ENCODE measurements around the gene FER1L5. TPM values are rescaled to one million over a fixed set of nuclear protein-coding genes. Genes with fewer than 3 reads are reported as not detected.
"Not testable (repeated sequence)": the region's sequence is repeated elsewhere in the genome, so short reads cannot be mapped to it uniquely, and the experiment has no call there.

Gene FER1L5
- total RNA-seq, 2 experiments from 2014 or later, result not detected

GRCh38 chr2:96662360-96662759 lies 19.8 kb downstream of the FER1L5 start:
- no peaks in the 10 kb centered on the region for H3K4me1 Mint-ChIP-seq
- peaks cover 1% of the 10 kb centered on the region for H3K9me3 Mint-ChIP-seq (ENCODE audit: low read depth)
- no peak for ATAC-seq
- intact Hi-C loops (cut with DNase I, micrococcal nuclease), result no loop called here
- H3K27me3 Mint-ChIP-seq, result no peaks in the 10 kb centered on the region
- H3K27ac Mint-ChIP-seq, result no peak overlapping the region
- POLR2A ChIA-PET, result no interaction called here
- H3K36me3 Mint-ChIP-seq (ENCODE audit: low read depth), result no peaks in the 10 kb centered on the region
- H3K4me3 Mint-ChIP-seq, result no peak overlapping the region
- CTCF ChIA-PET, result interaction anchor here (1.2 kb wide), 1 partner anchor 58 kb away, joined by 3 read pairs; no protein-coding TSS in a partner anchor
- no peak for DNase-seq

- no peaks in the 10 kb centered on the region for H3K36me3 Mint-ChIP-seq (ENCODE audit: low read depth)
- POLR2A ChIA-PET, result no interaction called here
Measured at GRCh38 chr2:96663177-96663576, 20.6 kb downstream of the FER1L5 start.

GRCh38 chr2:96663829-96664228 lies 21.3 kb downstream of the FER1L5 start:
- ATAC-seq (no peak), DNase-seq (no peak)
- intact Hi-C loops (cut with DNase I, micrococcal nuclease), result no loop called here
- H3K27ac Mint-ChIP-seq, result no peak overlapping the region
- H3K4me3 Mint-ChIP-seq, result no peak overlapping the region
- H3K4me1 Mint-ChIP-seq, result no peaks in the 10 kb centered on the region
- H3K36me3 Mint-ChIP-seq (ENCODE audit: low read depth), result no peaks in the 10 kb centered on the region
- no peaks in the 10 kb centered on the region for H3K27me3 Mint-ChIP-seq
- CTCF ChIA-PET, result interaction anchor here (1.1 kb wide), 1 partner anchor 51 kb away, joined by 3 read pairs; no protein-coding TSS in a partner anchor
- peaks cover 1% of the 10 kb centered on the region for H3K9me3 Mint-ChIP-seq (ENCODE audit: low read depth)
- POLR2A ChIA-PET, result no interaction called here

More at GRCh38 chr2:96663177-96663576, 20.6 kb downstream of the FER1L5 start:
- Mint-ChIP-seq H3K27me3 (no peaks in the 10 kb centered on the region), H3K27ac (no peak overlapping the region), H3K4me1 (no peaks in the 10 kb centered on the region), H3K9me3 (ENCODE audit: low read depth) (peaks cover 1% of the 10 kb centered on the region), H3K4me3 (no peak overlapping the region)
- no peak for ATAC-seq
- CTCF ChIA-PET, result interaction anchor here (0.7 to 1.2 kb wide), 3 partner anchors 51 to 489 kb away, joined by 3 to 4 read pairs (median 3); no protein-coding TSS in a partner anchor
- DNase-seq, result no peak
- intact Hi-C loops (cut with DNase I, micrococcal nuclease), result no loop called here

- Mint-ChIP-seq H3K4me1 (no peaks in the 10 kb centered on the region), H3K4me3 (no peak overlapping the region), H3K36me3 (ENCODE audit: low read depth) (no peaks in the 10 kb centered on the region), H3K27me3 (no peaks in the 10 kb centered on the region), H3K9me3 (ENCODE audit: low read depth) (peaks cover 1% of the 10 kb centered on the region), H3K27ac (no peak overlapping the region)
- CTCF ChIA-PET, result interaction anchor here (1.1 to 1.2 kb wide), 2 partner anchors 15 to 50 kb away, joined by 3 read pairs; no protein-coding TSS in a partner anchor
- intact Hi-C loops (cut with DNase I, micrococcal nuclease), result no loop called here
- ATAC-seq (no peak), DNase-seq (no peak)
- POLR2A ChIA-PET, result no interaction called here
Measured at GRCh38 chr2:96664366-96664925, 21.9 kb downstream of the FER1L5 start.

- peaks cover 1% of the 10 kb centered on the region for H3K9me3 Mint-ChIP-seq (ENCODE audit: low read depth)
- H3K36me3 Mint-ChIP-seq (ENCODE audit: low read depth), result no peaks in the 10 kb centered on the region
- no peaks in the 10 kb centered on the region for H3K4me1 Mint-ChIP-seq
- ChIA-PET POLR2A (no interaction called here), CTCF (interaction anchor here (1.2 kb wide), 1 partner anchor 14 kb away, joined by 3 read pairs; no protein-coding TSS in a partner anchor)
- no peak overlapping the region for H3K27ac Mint-ChIP-seq
- DNase-seq (no peak), ATAC-seq (no peak)
- H3K4me3 Mint-ChIP-seq, result no peak overlapping the region
- intact Hi-C loops (cut with DNase I, micrococcal nuclease), result no loop called here
- no peaks in the 10 kb centered on the region for H3K27me3 Mint-ChIP-seq
Measured at GRCh38 chr2:96665083-96665569, 22.6 kb downstream of the FER1L5 start.

- ChIA-PET CTCF (interaction anchor here (1.2 kb wide), 1 partner anchor 14 kb away, joined by 3 read pairs; no protein-coding TSS in a partner anchor), POLR2A (interaction anchor here (0.6 kb wide), 1 partner anchor 155 kb away, joined by 3 read pairs; no protein-coding TSS in a partner anchor)
- DNase-seq; H3K4me3 Mint-ChIP-seq; H3K4me1 Mint-ChIP-seq; H3K9me3 Mint-ChIP-seq (ENCODE audit: low read depth); intact Hi-C loops (cut with DNase I, micrococcal nuclease); ATAC-seq; H3K27me3 Mint-ChIP-seq; H3K36me3 Mint-ChIP-seq (ENCODE audit: low read depth); H3K27ac Mint-ChIP-seq: not testable (repeated sequence)
Measured at GRCh38 chr2:96665717-96666116, 23.2 kb downstream of the FER1L5 start.

GRCh38 chr2:96668771-96669170 lies 26.2 kb downstream of the FER1L5 start:
- Mint-ChIP-seq H3K4me3 (no peak overlapping the region), H3K27me3 (no peaks in the 10 kb centered on the region), H3K4me1 (no peaks in the 10 kb centered on the region), H3K9me3 (ENCODE audit: low read depth) (peaks cover 1% of the 10 kb centered on the region), H3K27ac (no peak overlapping the region), H3K36me3 (ENCODE audit: low read depth) (no peaks in the 10 kb centered on the region)
- DNase-seq (no peak), ATAC-seq (no peak)
- CTCF ChIA-PET, result no interaction called here
- POLR2A ChIA-PET, result no interaction called here
- intact Hi-C loops (cut with DNase I, micrococcal nuclease), result no loop called here

GRCh38 chr2:96669539-96670215 lies 27.1 kb downstream of the FER1L5 start:
- intact Hi-C loops (cut with DNase I, micrococcal nuclease), result no loop called here
- no peaks in the 10 kb centered on the region for H3K9me3 Mint-ChIP-seq (ENCODE audit: low read depth)
- ChIA-PET CTCF (no interaction called here), POLR2A (no interaction called here)
- no peaks in the 10 kb centered on the region for H3K36me3 Mint-ChIP-seq (ENCODE audit: low read depth)
- H3K27ac Mint-ChIP-seq, result no peak overlapping the region
- H3K4me1 Mint-ChIP-seq, result no peaks in the 10 kb centered on the region
- ATAC-seq, result no peak
- H3K27me3 Mint-ChIP-seq, result no peaks in the 10 kb centered on the region
- DNase-seq, result no peak
- no peak overlapping the region for H3K4me3 Mint-ChIP-seq

- H3K9me3 Mint-ChIP-seq (ENCODE audit: low read depth), result no peaks in the 10 kb centered on the region
- DNase-seq (no peak), ATAC-seq (no peak)
- no peaks in the 10 kb centered on the region for H3K4me1 Mint-ChIP-seq
- H3K36me3 Mint-ChIP-seq (ENCODE audit: low read depth), result no peaks in the 10 kb centered on the region
- H3K27ac Mint-ChIP-seq, result no peak overlapping the region
- ChIA-PET POLR2A (no interaction called here), CTCF (interaction anchor here (0.6 to 1.3 kb wide), 2 partner anchors 15 to 155 kb away, joined by 3 read pairs; no protein-coding TSS in a partner anchor)
- H3K27me3 Mint-ChIP-seq, result peaks cover 7% of the 10 kb centered on the region
- intact Hi-C loops (cut with DNase I, micrococcal nuclease), result no loop called here
- no peak overlapping the region for H3K4me3 Mint-ChIP-seq
Measured at GRCh38 chr2:96679848-96680247, 37.3 kb downstream of the FER1L5 start.

- Mint-ChIP-seq H3K4me1 (no peaks in the 10 kb centered on the region), H3K4me3 (no peak overlapping the region), H3K36me3 (ENCODE audit: low read depth) (no peaks in the 10 kb centered on the region), H3K27me3 (peaks cover 7% of the 10 kb centered on the region), H3K27ac (no peak overlapping the region), H3K9me3 (ENCODE audit: low read depth) (no peaks in the 10 kb centered on the region)
- DNase-seq (no peak), ATAC-seq (no peak)
- intact Hi-C loops (cut with DNase I, micrococcal nuclease), result no loop called here
- ChIA-PET POLR2A (no interaction called here), CTCF (interaction anchor here (0.7 kb wide), 1 partner anchor 132 kb away, joined by 3 read pairs; no protein-coding TSS in a partner anchor)
Measured at GRCh38 chr2:96680561-96681141, 38.1 kb downstream of the FER1L5 start.

- DNase-seq (no peak), ATAC-seq (no peak)
- POLR2A ChIA-PET, result no interaction called here
- Mint-ChIP-seq H3K36me3 (ENCODE audit: low read depth) (no peaks in the 10 kb centered on the region), H3K4me3 (no peak overlapping the region), H3K9me3 (ENCODE audit: low read depth) (no peaks in the 10 kb centered on the region), H3K27ac (no peak overlapping the region), H3K27me3 (peaks cover 7% of the 10 kb centered on the region), H3K4me1 (no peaks in the 10 kb centered on the region)
- intact Hi-C loops (cut with DNase I, micrococcal nuclease), result no loop called here
- CTCF ChIA-PET, result no interaction called here
Measured at GRCh38 chr2:96681540-96681939, 39.0 kb downstream of the FER1L5 start.

Measured in activated CD4-positive, alpha-beta T cell treated with anti-CD3 and anti-CD28 coated beads for 36 hours (primary cell).